HG03045 (cell line): ENCODE measurements around the gene TRAF3.

Experiments used
- ATAC-seq: cut with Tn5 transposase; IDR thresholded peaks from one replicate; pipeline ENCODE4 v1.9.1; 2021; ENCODE audit warnings: mild to moderate bottlenecking, moderate library complexity; ENCODE audit not compliant: unreplicated experiment

TRAF3 gene

GRCh38 chr14:102931580-102932285, 154.5 kb downstream of the TRAF3 start:
- ATAC-seq: no peak

DNA sequence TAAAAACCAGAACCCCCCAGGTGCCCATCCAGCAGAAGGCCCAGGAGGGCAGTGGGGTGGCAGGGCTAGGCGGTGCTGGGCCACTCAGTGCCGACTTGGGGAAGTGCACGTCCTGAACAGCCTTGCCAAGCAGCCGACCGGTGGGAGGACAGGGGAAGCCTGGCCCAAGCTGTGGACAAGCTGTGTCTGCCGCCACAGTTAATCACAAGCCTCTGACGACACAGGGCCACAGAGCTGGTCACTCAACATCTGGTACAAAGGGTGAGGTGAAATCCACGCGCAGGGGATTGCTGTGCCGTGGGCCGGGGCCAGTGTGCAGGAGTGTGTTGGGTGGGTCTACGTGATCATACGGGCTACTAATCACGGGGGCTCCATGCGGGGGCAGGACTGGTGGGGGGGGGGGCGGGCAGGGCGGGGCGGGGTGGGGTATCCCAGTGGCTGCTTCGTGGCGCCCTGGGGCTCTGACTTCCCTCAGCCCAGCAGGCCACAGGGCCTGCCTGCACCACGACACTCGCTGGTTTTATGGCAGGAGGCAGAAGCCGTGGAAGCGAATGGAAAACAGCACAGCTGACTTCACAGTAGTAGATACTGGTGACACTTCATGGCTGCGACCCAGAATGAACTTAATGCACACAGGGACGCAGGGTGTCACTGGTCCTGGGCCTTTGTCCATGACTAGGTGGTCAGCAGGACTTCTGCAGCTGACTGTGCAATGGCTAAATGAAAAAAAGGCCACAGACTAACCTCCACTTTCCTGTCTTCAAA, 155.4 kb downstream of the TRAF3 start:
- ATAC-seq: no peak

GRCh38 chr14:102933618-102934231, 156.5 kb downstream of the TRAF3 start:
- ATAC-seq: no peak

DNA sequence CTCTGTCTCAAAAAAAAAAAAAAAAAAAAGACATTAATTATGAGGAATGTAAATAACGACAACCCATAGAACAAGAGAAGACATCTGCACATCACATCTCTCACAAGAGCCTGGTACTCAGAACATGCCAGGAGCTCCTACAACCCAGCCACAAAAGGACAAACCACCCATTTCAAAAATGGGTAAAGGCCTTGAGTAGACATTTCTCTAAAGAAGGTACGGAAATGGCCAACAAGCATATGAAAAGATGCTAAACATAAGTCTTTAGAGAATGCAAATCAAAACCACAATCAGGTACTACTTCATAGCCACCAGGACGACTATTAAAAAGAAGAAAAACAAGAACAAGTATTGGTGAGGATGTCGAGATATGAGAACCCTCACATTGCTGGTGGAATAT, 158.5 kb downstream of the TRAF3 start:
- no peak for ATAC-seq

DNA sequence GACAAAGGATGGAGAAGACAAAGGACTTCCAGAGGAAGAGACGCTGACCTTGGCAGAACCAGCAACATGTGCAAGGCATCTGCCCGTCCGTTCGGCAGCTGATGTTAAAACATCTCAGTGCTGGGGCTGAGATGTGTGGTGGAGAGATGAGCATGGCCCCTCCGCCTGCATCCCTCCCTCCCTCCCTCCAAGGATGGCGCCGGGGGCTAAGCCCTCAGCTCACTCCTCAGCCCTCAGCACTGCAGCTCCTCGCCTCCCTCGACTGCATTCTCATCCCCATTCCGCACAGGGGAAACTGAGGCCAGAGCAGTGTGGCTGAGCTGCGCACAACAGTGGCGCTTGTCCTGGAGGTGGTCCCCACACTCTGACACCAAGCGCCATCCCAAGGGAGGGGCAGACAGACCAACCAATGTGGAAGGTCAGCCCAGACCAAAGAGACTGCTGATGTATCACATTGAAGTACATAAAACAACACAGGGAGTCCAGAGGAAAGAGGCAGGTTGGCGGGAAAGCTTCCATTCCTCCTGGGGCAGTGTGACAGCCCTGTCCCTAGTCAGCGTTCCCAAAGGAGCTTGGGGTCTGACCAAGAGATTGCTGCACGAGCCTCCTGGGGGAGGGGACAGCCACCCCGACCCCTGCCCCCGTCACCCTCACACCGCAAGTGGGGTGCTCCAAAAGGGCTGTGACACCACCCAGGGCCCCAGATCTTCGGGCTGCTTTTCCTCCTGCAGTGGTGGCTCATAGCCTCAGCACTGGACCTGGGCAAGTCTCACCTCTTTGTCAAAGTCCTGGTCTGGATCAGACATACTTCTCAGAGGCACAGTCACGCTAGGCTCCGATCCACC, 160.3 kb downstream of the TRAF3 start:
- no peak for ATAC-seq

DNA sequence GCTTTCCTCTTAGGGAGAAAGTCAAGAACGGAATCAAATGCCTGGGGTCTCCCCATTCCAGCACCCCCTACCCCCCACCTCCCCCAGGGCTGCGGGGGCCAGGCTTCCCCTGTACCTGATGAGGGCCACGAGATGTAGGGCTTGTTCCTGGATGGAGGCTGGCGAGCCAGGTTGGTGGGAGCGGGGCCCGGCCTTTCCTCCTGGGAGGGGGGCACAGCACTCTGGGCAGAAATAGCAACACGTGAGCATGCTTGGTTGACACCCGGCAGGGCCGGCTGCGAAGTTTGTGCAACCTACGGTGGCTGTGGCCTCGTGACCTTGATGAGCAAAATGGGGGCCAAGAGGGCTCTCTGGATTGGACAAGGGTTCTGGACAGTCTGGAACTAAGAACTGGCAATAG, 160.9 kb downstream of the TRAF3 start:
- ATAC-seq: no peak

- ATAC-seq: no peak
Measured at GRCh38 chr14:102939329-102939728, 162.1 kb downstream of the TRAF3 start.

- ATAC-seq: no peak
Measured at GRCh38 chr14:102939820-102940561, 162.7 kb downstream of the TRAF3 start.

- no peak for ATAC-seq
Measured at GRCh38 chr14:102940729-102941362, 163.6 kb downstream of the TRAF3 start.

- no peak for ATAC-seq
Measured at GRCh38 chr14:102941419-102942011, 164.3 kb downstream of the TRAF3 start.

DNA sequence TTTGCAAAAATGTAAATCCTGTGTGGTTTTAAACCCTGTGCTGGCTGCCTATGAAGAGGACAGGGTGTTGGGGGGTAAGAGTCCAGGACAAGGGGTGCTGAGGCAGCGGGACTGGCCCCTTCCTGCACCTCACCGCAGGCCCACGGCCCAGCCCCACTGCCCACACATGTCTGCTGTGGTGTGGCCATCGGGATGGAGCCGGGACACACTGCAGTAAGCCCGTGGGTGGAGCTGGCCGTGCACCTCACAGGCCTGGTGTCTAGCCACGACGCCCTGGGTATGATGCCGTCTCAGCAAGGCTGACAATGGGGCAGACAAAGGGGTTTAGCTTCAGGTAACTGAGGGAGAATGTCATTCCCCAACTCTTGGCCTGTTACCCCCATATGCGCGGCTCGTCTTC, 164.8 kb downstream of the TRAF3 start:
- ATAC-seq: no peak

DNA sequence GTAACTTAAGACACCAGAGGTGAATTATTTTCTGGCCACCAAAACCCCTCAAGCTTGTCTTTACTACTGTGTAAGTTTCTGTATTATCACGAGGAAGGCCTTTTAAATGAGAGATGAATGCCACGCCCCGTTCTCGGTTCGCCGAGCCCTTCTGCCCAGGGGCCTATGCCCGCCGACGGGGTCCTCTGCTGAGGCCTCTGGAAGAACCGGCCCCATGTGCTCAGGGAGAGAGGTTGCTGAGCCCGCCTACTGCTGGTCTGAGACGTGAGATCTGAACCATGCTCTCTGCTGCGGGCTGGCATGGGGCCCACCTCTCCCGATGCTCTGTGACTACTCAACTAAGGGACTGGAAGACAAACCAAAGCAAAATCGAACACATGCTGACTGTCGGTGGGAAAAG, 166.2 kb downstream of the TRAF3 start:
- ATAC-seq: no peak

DNA sequence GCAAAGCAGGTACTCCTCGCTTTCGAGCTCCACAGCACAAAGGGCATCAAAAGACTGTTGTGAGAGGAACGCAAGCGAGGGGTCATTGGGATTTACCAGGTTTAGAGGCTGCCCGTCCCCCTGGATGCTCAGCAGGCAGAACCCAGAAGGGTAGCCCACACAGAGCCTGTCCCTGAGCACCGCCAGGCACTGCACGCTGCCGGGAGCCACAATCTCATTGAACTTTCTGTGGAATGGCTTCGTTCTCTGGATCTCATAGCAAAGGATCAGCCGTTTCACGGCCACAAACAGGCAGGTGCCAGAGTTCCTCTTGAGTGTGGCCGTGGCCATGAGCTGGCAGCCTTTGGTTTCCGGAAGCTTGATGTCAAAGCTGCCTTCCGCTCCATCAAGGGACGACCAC, 166.7 kb downstream of the TRAF3 start:
- no peak for ATAC-seq

GRCh38 chr14:102944448-102945330, 167.4 kb downstream of the TRAF3 start:
- ATAC-seq: no peak

GRCh38 chr14:102945346-102946130, 168.3 kb downstream of the TRAF3 start:
- ATAC-seq: no peak

DNA sequence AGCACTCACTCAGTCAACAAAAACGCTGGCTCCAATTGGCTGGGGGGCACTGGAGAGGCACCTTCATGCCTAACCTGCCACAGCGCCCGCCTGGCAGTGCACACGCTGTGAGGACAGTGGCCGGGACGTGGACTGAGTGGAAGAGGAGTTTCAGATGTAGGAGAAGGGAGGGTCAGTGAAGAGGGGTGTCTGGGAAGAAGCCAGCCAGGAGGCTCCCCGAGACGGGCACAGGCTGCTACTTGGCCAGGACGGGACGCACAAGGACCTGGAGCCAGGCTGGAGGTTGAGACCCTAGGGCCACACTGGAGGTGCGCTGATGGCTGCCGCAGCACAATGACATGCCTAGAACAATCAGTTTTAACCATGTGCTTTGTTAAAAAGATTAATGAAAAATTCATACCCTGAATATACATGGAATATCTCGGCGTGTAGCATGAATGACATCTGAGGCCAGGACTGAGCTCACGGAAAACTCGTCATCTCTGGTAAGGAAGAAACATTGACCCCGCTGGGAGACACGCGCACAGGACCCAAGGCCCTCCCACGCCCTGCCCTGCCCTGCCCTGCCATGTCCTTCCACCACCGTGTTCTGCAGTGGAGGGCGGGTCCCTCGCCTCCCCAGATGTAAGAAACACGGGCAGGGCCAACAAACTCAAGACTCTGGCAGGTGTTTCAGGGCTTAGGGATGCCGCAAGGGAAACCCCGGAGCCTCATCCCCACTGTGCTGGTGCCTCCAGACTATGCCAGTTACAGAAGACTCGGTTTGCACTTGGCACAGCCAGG, 170.3 kb downstream of the TRAF3 start:
- no peak for ATAC-seq

GRCh38 chr14:102948698-102949061, 171.4 kb downstream of the TRAF3 start:
- ATAC-seq: no peak
